Measurements from ENCODE around the gene SORT1. TPM values are rescaled to one million over a fixed set of nuclear protein-coding genes. Genes with fewer than 3 reads are reported as not detected.

Gene SORT1
- total RNA-seq, 6 experiments from 2014 or later, result 51.6 to 78.4 (median 58.5) TPM

GRCh38 chr1:109265741-109266330, 131.9 kb downstream of the SORT1 start:
- H3K27me3 Mint-ChIP-seq (ENCODE audit: insufficient read depth), result peaks cover 2% of the 10 kb centered on the region; the same call in 1 of the 2 replicates
- H3K4me3 Mint-ChIP-seq, result no peak overlapping the region
- no peaks in the 10 kb centered on the region for H3K9me3 Mint-ChIP-seq
- H3K36me3 Mint-ChIP-seq (ENCODE audit: low read depth), result no peaks in the 10 kb centered on the region
- TF ChIP-seq CTCF (IDR thresholded peaks at IDR 0.05), result no peak
- peaks cover 16% of the 10 kb centered on the region for H3K4me1 Mint-ChIP-seq (ENCODE audit: low read depth)
- DNase-seq, result no peak
- H3K27ac Mint-ChIP-seq, result no peak overlapping the region

GRCh38 chr1:109265016-109265415, 132.7 kb downstream of the SORT1 start:
- no peak for TF ChIP-seq CTCF (IDR thresholded peaks at IDR 0.05)

GRCh38 chr1:109264379-109264755, 133.4 kb downstream of the SORT1 start:
- no peaks in the 10 kb centered on the region for H3K36me3 Mint-ChIP-seq (ENCODE audit: low read depth)
- TF ChIP-seq CTCF (IDR thresholded peaks at IDR 0.05), result no peak
- H3K4me1 Mint-ChIP-seq (ENCODE audit: low read depth), result peaks cover 16% of the 10 kb centered on the region
- peaks cover 2% of the 10 kb centered on the region; the same call in 1 of the 2 replicates for H3K27me3 Mint-ChIP-seq (ENCODE audit: insufficient read depth)
- no peak overlapping the region for H3K27ac Mint-ChIP-seq
- H3K4me3 Mint-ChIP-seq, result no peak overlapping the region
- no peaks in the 10 kb centered on the region for H3K9me3 Mint-ChIP-seq
- no peak for DNase-seq

More at GRCh38 chr1:109265016-109265415, 132.7 kb downstream of the SORT1 start:
- H3K9me3 Mint-ChIP-seq, result no peaks in the 10 kb centered on the region
- H3K4me1 Mint-ChIP-seq (ENCODE audit: low read depth), result peaks cover 16% of the 10 kb centered on the region
- DNase-seq, result no peak
- H3K4me3 Mint-ChIP-seq, result no peak overlapping the region
- H3K36me3 Mint-ChIP-seq (ENCODE audit: low read depth), result no peaks in the 10 kb centered on the region
- H3K27ac Mint-ChIP-seq, result no peak overlapping the region
- H3K27me3 Mint-ChIP-seq (ENCODE audit: insufficient read depth), result peaks cover 2% of the 10 kb centered on the region; the same call in 1 of the 2 replicates

GRCh38 chr1:109263597-109264378, 133.9 kb downstream of the SORT1 start:
- Mint-ChIP-seq H3K4me3 (no peak overlapping the region), H3K27ac (no peak overlapping the region), H3K4me1 (ENCODE audit: low read depth) (peaks cover 16% of the 10 kb centered on the region), H3K27me3 (ENCODE audit: insufficient read depth) (peaks cover 2% of the 10 kb centered on the region; the same call in 1 of the 2 replicates), H3K36me3 (ENCODE audit: low read depth) (no peaks in the 10 kb centered on the region), H3K9me3 (no peaks in the 10 kb centered on the region)
- peak; percentile 89 for DNase-seq
- TF ChIP-seq CTCF (IDR thresholded peaks at IDR 0.05), result peak; percentile 100

- Mint-ChIP-seq H3K36me3 (ENCODE audit: low read depth) (no peaks in the 10 kb centered on the region), H3K4me3 (no peak overlapping the region), H3K27me3 (ENCODE audit: insufficient read depth) (peaks cover 2% of the 10 kb centered on the region; the same call in 1 of the 2 replicates), H3K27ac (no peak overlapping the region), H3K9me3 (no peaks in the 10 kb centered on the region), H3K4me1 (ENCODE audit: low read depth) (peaks cover 16% of the 10 kb centered on the region)
- no peak for DNase-seq
- no peak for TF ChIP-seq CTCF (IDR thresholded peaks at IDR 0.05)
Observed at GRCh38 chr1:109263234-109263596, 134.5 kb downstream of the SORT1 start.

Measured in HFFc6 (cell line).